ENCODE results near the gene KIF26B.
"Not testable (repeated sequence)": the region's sequence is repeated elsewhere in the genome, so short reads cannot be mapped to it uniquely, and the experiment has no call there.

KIF26B gene

GRCh38 chr1:245388687-245389086, 233.9 kb downstream of the KIF26B start:
- DNase-seq (ENCODE audit: low spot score): no peak

- no peak for DNase-seq (ENCODE audit: low spot score)
These were observed 235.1 kb downstream of the KIF26B start for GRCh38 chr1:245389873-245390272.

- DNase-seq (ENCODE audit: low spot score): no peak
These were observed 236.2 kb downstream of the KIF26B start for GRCh38 chr1:245390975-245391374.

- DNase-seq (ENCODE audit: low spot score): no peak
These were observed 238.9 kb downstream of the KIF26B start for GRCh38 chr1:245393694-245394093.

DNA sequence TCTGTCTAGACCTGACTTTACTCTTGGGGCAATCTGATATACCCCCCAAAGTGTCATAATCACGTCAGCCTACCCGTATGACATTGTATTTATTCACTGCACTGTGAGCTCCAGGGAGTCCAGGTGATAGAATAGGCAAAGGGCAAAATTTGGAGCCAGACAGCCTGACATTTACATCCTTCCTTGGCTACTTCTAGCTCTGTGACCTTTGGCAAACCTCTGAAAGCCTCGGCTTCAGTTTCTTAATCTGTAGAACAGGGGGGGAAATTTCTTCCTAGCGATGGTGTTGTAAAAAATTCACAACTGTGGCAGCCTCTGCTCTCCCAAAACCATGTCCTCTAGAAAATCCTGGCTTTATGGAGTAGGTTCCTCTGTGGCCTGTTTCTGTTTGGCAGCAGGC, 240.9 kb downstream of the KIF26B start:
- DNase-seq (ENCODE audit: low spot score): no peak

- DNase-seq (ENCODE audit: low spot score): no peak
These were observed 241.8 kb downstream of the KIF26B start for GRCh38 chr1:245396615-245397014.

DNA sequence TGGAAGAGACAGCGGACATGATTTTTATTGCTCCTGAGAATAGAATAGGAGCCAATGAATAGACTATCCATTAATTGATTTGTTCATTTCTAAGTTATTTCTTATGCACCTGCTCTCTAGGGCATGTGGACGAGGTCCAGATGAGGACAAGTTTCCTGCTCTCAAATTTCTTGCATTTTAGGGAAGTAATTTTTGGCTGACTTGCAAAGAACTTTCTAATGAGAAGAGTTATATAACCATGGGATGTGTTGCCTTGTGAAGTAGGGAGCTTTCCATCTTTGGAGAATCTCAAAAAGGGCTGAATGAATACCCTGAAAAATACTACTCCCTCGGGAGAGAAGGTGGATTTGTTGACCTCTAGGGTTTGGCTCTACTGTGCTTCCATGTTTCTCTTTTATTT, 243.0 kb downstream of the KIF26B start:
- DNase-seq (ENCODE audit: low spot score): no peak

DNA sequence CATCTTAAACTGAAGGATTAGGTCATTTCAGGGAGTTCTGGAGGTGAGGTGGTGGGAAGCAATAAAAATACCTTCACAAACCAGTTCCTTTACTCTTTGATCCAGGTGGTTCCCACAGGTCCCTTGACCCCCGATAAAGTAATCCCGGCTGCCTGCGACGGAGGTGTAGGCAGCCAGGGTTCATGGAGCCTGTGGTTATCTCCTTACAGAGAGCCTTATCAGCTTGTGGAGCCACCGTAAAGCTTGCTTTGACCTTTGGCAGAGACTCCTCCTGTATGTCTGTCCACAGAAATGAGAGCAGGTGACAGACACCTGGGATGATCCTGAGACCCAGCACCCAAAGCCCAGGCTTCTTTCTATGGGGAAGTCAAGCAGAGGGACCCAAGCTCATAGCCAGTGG, 243.4 kb downstream of the KIF26B start:
- DNase-seq (ENCODE audit: low spot score): no peak

GRCh38 chr1:245401881-245402587, 247.2 kb downstream of the KIF26B start:
- no peak for DNase-seq (ENCODE audit: low spot score)

- not testable (repeated sequence) for DNase-seq (ENCODE audit: low spot score)
These were observed 248.2 kb downstream of the KIF26B start for GRCh38 chr1:245402998-245403397.

DNA sequence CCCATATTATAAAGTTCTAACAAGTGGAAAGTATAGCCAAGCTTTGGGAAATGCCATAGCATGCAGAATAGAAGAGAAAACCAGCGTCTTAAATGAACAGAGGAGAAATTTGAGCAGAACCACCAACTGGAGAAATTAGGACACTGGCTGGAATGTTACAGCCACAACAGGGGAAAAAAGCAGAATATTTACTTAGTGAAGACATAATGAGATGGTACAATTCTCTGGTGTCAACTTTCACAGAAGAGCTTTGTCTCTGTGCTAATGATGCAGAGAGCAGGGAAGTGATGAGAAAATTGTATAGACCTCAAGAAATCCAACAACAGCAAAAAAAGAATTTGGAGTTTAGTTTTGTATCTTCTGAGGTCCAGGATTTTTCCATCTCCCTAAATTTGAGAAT, 249.7 kb downstream of the KIF26B start:
- DNase-seq (ENCODE audit: low spot score): no peak

DNA sequence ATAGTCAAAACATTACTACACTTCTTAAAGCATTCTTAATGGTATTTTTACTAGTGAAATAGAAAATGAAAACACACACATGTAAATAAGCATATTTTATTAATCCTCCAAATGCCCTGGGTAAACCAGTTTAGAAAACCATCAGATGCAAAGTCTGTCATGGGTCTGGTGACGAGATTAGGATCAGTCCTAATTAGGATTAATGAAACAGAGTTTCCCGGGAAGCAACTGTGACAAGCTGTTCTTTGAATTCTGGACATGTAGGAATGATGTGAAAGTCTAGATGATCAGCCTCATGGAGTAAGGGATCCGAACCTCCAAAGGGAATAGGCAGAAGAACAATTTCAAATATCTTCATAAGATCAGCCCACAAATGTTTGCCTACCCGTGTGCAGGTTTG, 250.2 kb downstream of the KIF26B start:
- no peak for DNase-seq (ENCODE audit: low spot score)

DNA sequence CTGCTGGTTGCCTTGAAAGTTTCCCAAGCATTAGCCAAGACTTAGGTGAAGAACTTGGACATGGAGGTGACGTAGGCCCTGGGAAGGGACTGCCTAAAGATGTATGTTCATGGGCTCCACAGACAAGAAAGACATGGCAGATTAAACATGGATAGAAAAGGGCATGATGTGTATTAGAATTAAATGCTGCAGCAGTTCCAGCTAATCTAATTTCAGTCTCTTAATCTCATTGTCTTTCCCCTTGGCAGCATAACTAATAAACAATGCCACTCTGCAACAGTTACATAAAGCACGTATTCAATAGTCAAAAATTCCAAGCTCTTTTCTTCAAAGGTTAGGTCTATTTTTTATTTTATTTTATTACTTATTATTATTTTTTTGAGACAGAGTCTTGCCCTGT, 251.6 kb downstream of the KIF26B start:
- no peak for DNase-seq (ENCODE audit: low spot score)

DNA sequence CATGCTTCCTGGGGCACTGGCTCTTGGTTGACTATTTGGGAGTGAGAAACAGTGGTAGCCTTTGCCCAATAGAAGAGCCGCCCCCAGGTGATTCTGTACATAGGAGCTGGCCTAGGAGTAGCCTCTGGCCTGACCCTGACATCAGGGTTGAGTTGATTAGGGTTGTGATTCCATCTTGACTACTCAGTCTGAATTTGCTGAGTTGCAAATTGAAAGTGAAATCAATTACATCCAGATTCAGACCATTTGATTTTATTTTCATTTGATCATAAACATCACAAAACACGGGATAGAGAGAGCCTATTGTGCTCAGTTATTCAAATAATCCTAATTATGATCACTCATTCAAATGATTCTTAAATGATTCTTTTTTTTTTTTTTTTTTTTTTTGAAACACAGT, 253.2 kb downstream of the KIF26B start:
- no peak for DNase-seq (ENCODE audit: low spot score)

DNA sequence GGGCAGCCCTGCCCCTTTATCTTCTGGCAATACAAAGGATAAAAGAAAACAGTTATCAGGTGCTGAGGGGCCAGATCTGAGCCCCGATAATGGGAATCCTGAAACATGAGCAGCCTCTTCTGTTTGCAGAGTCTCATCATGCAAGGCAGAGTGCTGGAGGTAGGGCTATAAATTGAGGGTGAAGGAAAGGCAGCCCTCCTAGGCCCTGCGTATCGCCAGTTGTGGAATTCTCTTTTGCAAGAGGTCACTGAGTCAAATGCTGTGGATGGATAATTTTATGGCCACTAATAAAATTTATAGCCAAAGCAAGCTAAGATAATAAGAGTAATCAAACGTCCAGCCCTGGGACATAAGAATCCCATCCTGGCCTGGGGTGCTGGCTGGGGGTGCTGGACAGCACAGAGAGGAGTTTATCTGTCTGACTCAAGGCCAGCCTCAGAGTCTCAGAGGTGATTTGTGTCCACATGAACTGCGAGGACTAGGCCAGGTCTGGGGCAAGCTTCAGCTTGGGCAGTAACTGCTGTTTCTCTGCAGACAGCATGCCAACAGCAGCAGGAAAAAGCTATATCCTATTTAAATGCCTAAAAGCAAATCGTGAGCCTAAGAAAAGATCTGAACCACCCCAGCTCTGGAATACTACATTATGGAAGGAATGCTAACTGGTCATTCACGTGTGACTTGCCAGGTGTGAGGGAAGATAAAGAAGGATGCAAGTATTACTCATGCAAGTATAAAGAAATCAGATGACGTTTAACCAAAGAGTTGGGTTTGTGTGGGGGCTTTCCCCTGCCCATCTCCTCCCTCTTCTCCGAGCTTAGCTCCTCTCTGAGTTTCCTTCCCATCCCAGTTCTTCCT, 254.8 kb downstream of the KIF26B start:
- no peak for DNase-seq (ENCODE audit: low spot score)

DNA sequence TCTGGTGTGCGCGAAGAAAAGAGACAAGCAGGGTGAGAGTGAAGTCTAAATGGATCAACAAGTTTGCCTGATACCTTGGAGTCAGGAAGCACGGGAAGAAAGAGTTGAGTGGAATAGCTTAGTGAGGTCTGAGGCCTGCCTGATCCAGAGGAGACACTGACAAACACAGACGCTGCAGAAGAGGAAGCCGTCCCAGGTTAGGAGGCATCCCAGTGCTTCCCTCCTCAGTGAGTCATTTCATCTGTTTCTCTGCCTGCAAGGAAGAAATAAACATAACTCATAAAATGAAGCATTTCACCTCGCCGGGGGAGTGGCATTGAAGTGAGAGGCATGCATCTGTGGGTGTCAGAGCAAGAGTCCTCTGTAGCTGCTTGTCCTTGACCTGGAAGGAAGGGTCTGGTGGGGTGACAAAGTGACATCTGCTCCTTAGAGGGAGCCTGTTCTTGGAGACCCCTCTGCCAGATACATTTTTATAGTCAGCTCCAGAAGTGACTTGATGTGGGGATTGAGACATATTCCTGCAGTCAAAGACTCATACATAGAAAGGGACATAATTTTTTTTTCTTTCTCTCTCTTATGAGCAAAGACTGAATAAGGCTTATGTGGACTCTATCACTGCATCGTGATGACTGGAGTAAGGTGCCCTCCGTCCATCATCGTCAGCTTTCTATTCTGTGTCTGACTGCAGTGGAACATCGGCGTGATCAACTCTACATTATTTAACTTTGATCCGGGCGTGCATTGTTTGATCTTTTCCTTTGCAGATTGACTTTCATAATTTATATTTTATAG, 256.7 kb downstream of the KIF26B start:
- DNase-seq (ENCODE audit: low spot score): no peak

DNA sequence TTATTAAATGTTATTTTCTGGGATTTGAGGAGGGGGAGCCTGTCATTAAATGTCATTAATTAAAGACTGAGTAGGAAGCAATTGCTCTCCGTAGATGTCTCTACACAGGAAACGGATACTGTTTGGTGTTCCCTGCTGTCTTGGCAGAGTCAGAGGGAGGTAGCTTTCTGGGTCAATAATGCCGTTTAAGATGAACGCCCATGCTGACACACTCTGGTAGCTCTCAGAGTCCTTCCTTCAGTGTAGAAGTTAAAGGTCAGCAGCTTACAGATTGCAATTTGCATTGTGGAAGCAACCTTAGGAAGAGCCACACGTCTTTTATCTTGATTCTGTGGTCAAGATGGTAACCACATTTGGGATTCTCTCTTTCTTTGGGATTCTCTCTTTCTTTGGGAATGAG, 257.5 kb downstream of the KIF26B start:
- no peak for DNase-seq (ENCODE audit: low spot score)

GRCh38 chr1:245416781-245417180, 262.0 kb downstream of the KIF26B start:
- DNase-seq (ENCODE audit: low spot score): no peak

DNA sequence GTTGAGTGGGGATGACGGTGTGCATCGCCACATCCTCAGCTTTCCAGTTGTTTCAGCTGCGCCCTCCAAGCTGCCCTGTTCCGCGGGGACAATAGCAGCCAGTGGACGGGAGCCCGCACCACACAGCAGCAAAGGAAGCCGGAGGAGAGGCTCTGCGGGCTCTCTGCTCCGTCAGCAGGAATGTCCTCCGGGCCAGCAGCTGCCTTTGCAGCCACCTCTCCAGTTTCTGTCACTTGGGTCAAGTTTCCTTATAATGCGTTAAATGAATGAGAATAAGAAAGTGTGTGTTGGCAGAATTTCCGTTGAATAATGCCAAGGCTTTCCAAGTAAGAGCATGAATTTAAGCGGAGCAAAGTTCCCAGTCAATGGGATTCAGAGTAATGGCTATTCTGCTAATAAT, 263.3 kb downstream of the KIF26B start:
- DNase-seq (ENCODE audit: low spot score): no peak

DNA sequence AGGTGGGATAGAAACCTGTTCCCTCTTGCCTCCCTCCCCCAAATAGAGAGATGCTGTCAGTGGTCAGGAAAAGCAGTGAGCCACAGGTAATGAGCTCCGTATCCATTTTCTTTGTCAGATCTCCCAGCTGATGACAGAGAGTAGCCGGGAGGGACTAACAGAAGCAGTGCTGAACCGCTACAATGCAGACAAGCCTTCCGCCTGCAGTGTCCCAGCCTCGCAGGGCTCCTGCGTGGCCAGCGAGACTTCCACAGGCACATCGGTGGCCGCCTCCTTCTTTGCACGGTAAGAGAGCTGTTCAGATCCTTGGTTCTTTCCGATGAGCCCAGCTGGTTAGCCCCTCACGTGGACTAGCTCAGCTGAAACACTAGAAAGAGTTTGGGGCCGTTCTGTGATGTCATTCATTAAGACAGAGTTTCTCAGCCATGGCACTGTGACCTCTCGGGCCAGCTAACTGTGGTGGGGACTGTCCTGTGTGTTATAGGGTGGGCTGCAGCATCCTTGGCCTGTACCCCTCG, 264.7 kb downstream of the KIF26B start:
- no peak for DNase-seq (ENCODE audit: low spot score)

- DNase-seq (ENCODE audit: low spot score): no peak
These were observed 265.2 kb downstream of the KIF26B start for GRCh38 chr1:245419989-245420388.

DNA sequence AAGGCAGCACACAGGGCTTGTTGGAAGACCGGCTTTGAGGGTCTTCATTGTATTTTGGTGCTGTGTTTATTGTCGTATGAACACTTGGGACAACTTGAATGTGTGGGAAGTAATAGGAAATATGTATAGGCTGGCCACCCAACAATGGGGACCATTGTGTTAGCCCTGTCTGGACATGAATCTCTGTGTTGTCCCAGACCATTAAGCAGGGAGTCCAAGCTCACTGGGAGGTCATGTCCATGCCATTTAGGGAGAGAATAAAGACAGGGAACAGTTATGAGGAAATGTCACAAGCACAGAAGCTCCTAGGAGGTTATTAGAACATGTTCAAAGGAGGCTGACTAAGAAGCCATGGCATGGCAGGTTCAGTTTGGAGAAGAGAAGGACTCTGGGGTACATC, 266.1 kb downstream of the KIF26B start:
- DNase-seq (ENCODE audit: low spot score): no peak

GRCh38 chr1:245428681-245429080, 273.9 kb downstream of the KIF26B start:
- no peak for DNase-seq (ENCODE audit: low spot score)
